Tibial nerve (tissue), 4 donors: Measurements from ENCODE around the gene NCOA1. TPM values are rescaled to one million over a fixed set of nuclear protein-coding genes. Genes with fewer than 3 reads are reported as not detected.

Experiments used
- DNase-seq, 2 donors: peaks; one replicate each; pipeline ENCODE4 v3.0.0-alpha.2; 2019; ENCODE audit warnings: low spot score in 2 of 2
- H3K27ac ChIP-seq, 4 donors: fragments of 200-600 bp; sonication (generic) in 3 of 4; one replicate each; pipeline ENCODE4 v1.5.1; 2017 to 2019; ENCODE audit warnings: mild to moderate bottlenecking in 1 of 4
- H3K27me3 ChIP-seq, 2 donors: fragments of 200-600 bp; sonication (generic) in 1 of 2; one replicate each; pipeline versions ENCODE4 v1.5.1 to v1.6.0; 2017 to 2019
- H3K36me3 ChIP-seq, 3 donors: fragments of 200-600 bp; sonication (generic); one replicate each; pipeline ENCODE4 v1.5.1; 2018 to 2019
- H3K4me1 ChIP-seq, 4 donors: fragments of 200-600 bp; sonication (generic) in 3 of 4; one replicate each; pipeline ENCODE4 v1.5.1; 2017 to 2019
- H3K4me3 ChIP-seq, 4 donors: fragments of 200-600 bp; sonication (generic) in 3 of 4; one replicate each; pipeline ENCODE4 v1.5.1; 2017 to 2019; ENCODE audit warnings: mild to moderate bottlenecking in 1 of 4, moderate library complexity in 1 of 4
- H3K9me3 ChIP-seq, 4 donors: fragments of 200-600 bp; sonication (generic) in 3 of 4; one replicate each; pipeline ENCODE4 v1.5.1; 2017 to 2019
- CTCF ChIP-seq, 5 experiments: fragments of 200-600 bp in 3 of 5; fragments of 450-650 bp in 2 of 5; sonication (generic) in 3 of 5; IDR thresholded peaks; one replicate each; pipeline ENCODE4 v1.5.1; 2016 to 2019; ENCODE audit warnings: antibody characterized with exemption in 5 of 5, mild to moderate bottlenecking in 3 of 5, moderate library complexity in 2 of 5
- EP300 ChIP-seq, 2 donors: sonication (generic); formaldehyde crosslinking; IDR thresholded peaks; one replicate each; pipeline ENCODE4 v1.6.1; 2017; ENCODE audit warnings: antibody characterized with exemption in 2 of 2, mild to moderate bottlenecking in 1 of 2
- POLR2A ChIP-seq, 2 donors: fragments of 450-650 bp; IDR thresholded peaks; one replicate each; pipeline ENCODE4 v1.6.1; 2017; ENCODE audit warnings: antibody characterized with exemption in 2 of 2, mild to moderate bottlenecking in 2 of 2, moderate library complexity in 2 of 2
- WGBS, 2 donors: methylation state at CpG; one replicate each; pipeline ENCODE4 v1.1.5; 2018; 5-methylcytosine and 5-hydroxymethylcytosine counted together
- total RNA-seq, 4 donors: library from RNA; depleted of rRNA; stranded (reverse); fragments of >200 nt; gene quantifications; one replicate each; pipeline ENCODE4 v1.1.0, GENCODE V29; 2016

The NCOA1 gene
- total RNA-seq, 4 donors from 2014 or later = 57.0 to 78.9 (median 59.3) TPM

- 88 to 91% methylated on average over 6 of the region's 6 CpGs for WGBS, 2 donors
- no peak overlapping the region for H3K4me3 ChIP-seq
- H3K4me1 ChIP-seq = no peaks in the 10 kb centered on the region
- peak overlapping the region in 1 of 4 donors; percentile 4 for H3K27ac ChIP-seq
- TF ChIP-seq POLR2A (IDR thresholded peaks at IDR 0.05) = no peak
- no peaks in the 10 kb centered on the region for H3K27me3 ChIP-seq
- H3K36me3 ChIP-seq = peaks cover 0 to 8% (median 0%) of the 10 kb centered on the region in 3 donors
- H3K9me3 ChIP-seq = no peaks in the 10 kb centered on the region
- no peak for DNase-seq
Measured at GRCh38 chr2:24785671-24786321, 294.7 kb downstream of the NCOA1 start.

- Histone ChIP-seq H3K36me3 (peaks cover 0 to 8% (median 0%) of the 10 kb centered on the region in 3 donors), H3K4me3 (no peak overlapping the region), H3K27ac (no peak overlapping the region), H3K9me3 (no peaks in the 10 kb centered on the region), H3K27me3 (no peaks in the 10 kb centered on the region), H3K4me1 (peaks cover 0 to 8% (median 0%) of the 10 kb centered on the region in 4 donors)
- TF ChIP-seq POLR2A (IDR thresholded peaks at IDR 0.05) = no peak
- no peak for TF ChIP-seq EP300 (IDR thresholded peaks at IDR 0.05)
- TF ChIP-seq CTCF (IDR thresholded peaks at IDR 0.05) = no peak
- WGBS, 2 donors = 53 to 58% methylated on average over 2 of the region's 2 CpGs
- no peak for DNase-seq
Measured at GRCh38 chr2:24787532-24787931, 296.5 kb downstream of the NCOA1 start.

GRCh38 chr2:24788816-24789215, 297.8 kb downstream of the NCOA1 start:
- Histone ChIP-seq H3K27ac (no peak overlapping the region), H3K9me3 (no peaks in the 10 kb centered on the region), H3K4me1 (peaks cover 0 to 15% (median 4%) of the 10 kb centered on the region in 4 donors), H3K27me3 (no peaks in the 10 kb centered on the region), H3K36me3 (peaks cover 0 to 8% (median 0%) of the 10 kb centered on the region in 3 donors), H3K4me3 (no peak overlapping the region)
- 62 to 70% methylated on average over 3 of the region's 3 CpGs for WGBS, 2 donors
- DNase-seq = no peak
- no peak for TF ChIP-seq EP300 (IDR thresholded peaks at IDR 0.05)
- TF ChIP-seq POLR2A (IDR thresholded peaks at IDR 0.05) = no peak
- TF ChIP-seq CTCF (IDR thresholded peaks at IDR 0.05) = no peak

- no peak for TF ChIP-seq POLR2A (IDR thresholded peaks at IDR 0.05)
- TF ChIP-seq EP300 (IDR thresholded peaks at IDR 0.05) = no peak
- TF ChIP-seq CTCF (IDR thresholded peaks at IDR 0.05) = no peak
- DNase-seq = no peak
- no peak overlapping the region for H3K4me3 ChIP-seq
- no peaks in the 10 kb centered on the region for H3K9me3 ChIP-seq
- WGBS, 2 donors = 91 to 97% methylated on average over 5 of the region's 5 CpGs
- no peaks in the 10 kb centered on the region for H3K27me3 ChIP-seq
- peaks cover 0 to 11% (median 0%) of the 10 kb centered on the region in 3 donors for H3K36me3 ChIP-seq
- peaks cover 0 to 24% (median 8%) of the 10 kb centered on the region in 4 donors for H3K4me1 ChIP-seq
- H3K27ac ChIP-seq = no peak overlapping the region
Measured at GRCh38 chr2:24791452-24791851, 300.4 kb downstream of the NCOA1 start.

GRCh38 chr2:24792542-24792873, 301.5 kb downstream of the NCOA1 start:
- peaks cover 0 to 11% (median 0%) of the 10 kb centered on the region in 3 donors for H3K36me3 ChIP-seq
- peak overlapping the region; percentile 95 to 100 (median 96) for H3K27ac ChIP-seq
- H3K4me1 ChIP-seq = peaks cover 0 to 24% (median 8%) of the 10 kb centered on the region in 4 donors
- peak overlapping the region; percentile 72 to 96 (median 82) for H3K4me3 ChIP-seq
- 3 to 4% methylated on average over 6 of the region's 6 CpGs for WGBS, 2 donors
- no peaks in the 10 kb centered on the region for H3K9me3 ChIP-seq
- TF ChIP-seq EP300 (IDR thresholded peaks at IDR 0.05) (no peak), POLR2A (IDR thresholded peaks at IDR 0.05) (no peak), CTCF (IDR thresholded peaks at IDR 0.05) (no peak)
- DNase-seq = no peak
- no peaks in the 10 kb centered on the region for H3K27me3 ChIP-seq
